ENCODE measurements around the gene OR52R1.

- TF ChIP-seq CTCF (IDR thresholded peaks at IDR 0.05) = no peak
- no peak for TF ChIP-seq POLR2A (IDR thresholded peaks at IDR 0.05)
These were observed 46.9 kb upstream of the OR52R1 start for GRCh38 chr11:4851033-4851432.
